ENCODE data around the gene CALY.

Gene CALY

DNA sequence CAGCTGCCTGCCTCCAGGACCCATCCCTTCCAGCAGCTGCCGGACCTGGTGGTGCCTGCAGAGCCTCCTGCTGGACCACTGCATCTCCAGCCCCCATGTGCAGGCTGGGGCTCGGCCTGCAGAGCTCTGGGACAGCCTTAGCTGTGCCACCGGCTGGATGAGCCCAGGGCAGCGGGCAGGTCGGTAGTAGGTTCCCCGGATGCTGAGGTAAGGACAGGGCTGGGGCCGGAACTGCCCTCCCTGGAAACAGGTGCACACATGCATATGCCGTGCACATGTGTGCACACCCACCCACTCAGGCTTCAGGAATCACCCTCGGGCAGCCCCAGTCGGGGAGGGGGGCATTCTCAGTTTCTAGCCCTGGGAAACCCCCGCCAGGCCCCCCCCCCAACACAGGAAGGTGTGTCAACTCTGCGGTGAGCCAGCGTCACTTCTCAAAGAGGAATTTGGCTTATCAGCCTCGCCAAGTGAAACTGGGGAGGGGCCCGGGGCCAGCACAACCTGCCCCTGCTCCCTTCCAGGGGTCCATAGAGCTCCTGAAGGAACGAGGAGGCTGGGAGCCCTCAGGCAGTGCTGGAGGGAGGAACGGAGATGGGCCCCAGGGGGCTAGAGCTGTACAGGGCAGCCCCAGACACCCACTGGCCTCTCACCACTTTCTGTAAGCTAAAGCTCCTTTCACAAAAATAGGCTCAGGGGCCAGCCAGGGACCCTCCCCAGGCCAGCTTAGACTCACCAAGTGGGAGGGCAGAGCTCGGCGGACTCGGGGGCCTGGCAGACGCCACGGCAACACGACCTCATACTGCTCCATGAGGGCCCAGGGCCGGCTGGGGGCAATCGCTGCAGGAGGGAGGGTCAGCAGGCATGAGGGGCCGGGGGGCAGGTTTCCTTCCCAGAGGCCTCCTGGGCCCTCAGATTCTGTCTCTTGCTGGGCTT lies 61.7 kb downstream of the CALY start:
- in situ Hi-C loops (cut with MboI; ENCODE audit: low sequenced_read_pairs): no loop called here
